GM23338 (cell line): ENCODE results near the gene ADIG. TPM values are rescaled to one million over a fixed set of nuclear protein-coding genes. Genes with fewer than 3 reads are reported as not detected.

Source experiments
- ATAC-seq: fragments of 200-7000 bp; cut with Tn5 transposase; 3 replicates; pipeline ENCODE4 v1.9.1; 2020
- DNase-seq: peaks from one replicate; pipeline ENCODE4 v3.0.0-alpha.2; 2015; ENCODE audit warnings: low spot score
- H2AFZ ChIP-seq: fragments of 200-600 bp; sonication (generic); 2 replicates; pipeline ENCODE4 v1.8.0; 2016; ENCODE audit warnings: antibody characterized with exemption, mild to moderate bottlenecking, moderate library complexity
- H3F3A ChIP-seq: fragments of 200-600 bp; sonication (generic); replicated peaks from 2 replicates; pipeline ENCODE4 v1.8.0; 2017; ENCODE audit warnings: antibody characterized with exemption, mixed run types, low read depth
- H3K27ac ChIP-seq: fragments of 200-600 bp; sonication (generic); 2 replicates; pipeline ENCODE4 v1.6.1; 2016; ENCODE audit warnings: low read depth
- H3K27me3 ChIP-seq: fragments of 200-600 bp; sonication (generic); 2 replicates; pipeline ENCODE4 v1.8.0; 2016; ENCODE audit warnings: mild to moderate bottlenecking, mixed run types, moderate library complexity; ENCODE audit not compliant: insufficient read depth
- H3K36me3 ChIP-seq: fragments of 200-600 bp; sonication (generic); 2 replicates; pipeline ENCODE4 v1.8.0; 2016; ENCODE audit warnings: mild to moderate bottlenecking; ENCODE audit not compliant: insufficient read depth
- H3K4me1 ChIP-seq: fragments of 200-600 bp; sonication (generic); 2 replicates; pipeline ENCODE4 v1.8.0; 2016; ENCODE audit warnings: mild to moderate bottlenecking, moderate library complexity; ENCODE audit not compliant: insufficient read depth
- H3K4me2 ChIP-seq: fragments of 200-600 bp; sonication (generic); 2 replicates; pipeline ENCODE4 v1.7.1; 2017; ENCODE audit warnings: mixed run types
- H3K4me3 ChIP-seq: fragments of 200-600 bp; sonication (generic); 2 replicates; pipeline ENCODE4 v1.6.1; 2016; ENCODE audit warnings: mixed run types
- H3K79me2 ChIP-seq: fragments of 200-600 bp; sonication (generic); replicated peaks from 2 replicates; pipeline ENCODE4 v1.8.0; 2017; ENCODE audit warnings: mild to moderate bottlenecking; ENCODE audit not compliant: insufficient read depth
- H3K9me2 ChIP-seq: fragments of 200-600 bp; sonication (generic); 2 replicates; pipeline ENCODE4 v1.8.0; 2017; ENCODE audit not compliant: insufficient read depth
- H4K20me1 ChIP-seq: fragments of 200-600 bp; sonication (generic); replicated peaks from 2 replicates; pipeline ENCODE4 v1.8.0; 2017; ENCODE audit warnings: mild to moderate bottlenecking; ENCODE audit not compliant: insufficient read depth
- H3K27ac Mint-ChIP-seq: 2 replicates; pipeline ENCODE4 v1.8.0; 2020; ENCODE audit warnings: inconsistent platforms, mild to moderate bottlenecking, moderate library complexity, mixed read lengths
- H3K27me3 Mint-ChIP-seq: 3 replicates; pipeline ENCODE4 v1.8.0; 2022; ENCODE audit warnings: low read depth, mild to moderate bottlenecking, moderate library complexity, mixed read lengths, inconsistent platforms; ENCODE audit not compliant: insufficient read depth, poor library complexity
- H3K36me3 Mint-ChIP-seq: 3 replicates; pipeline ENCODE4 v1.8.0; 2021; ENCODE audit warnings: low read depth, mild to moderate bottlenecking, inconsistent platforms, moderate library complexity, mixed read lengths
- H3K4me1 Mint-ChIP-seq: 3 replicates; pipeline ENCODE4 v1.8.0; 2020; ENCODE audit warnings: mild to moderate bottlenecking, inconsistent platforms, mixed read lengths
- H3K4me3 Mint-ChIP-seq: 3 replicates; pipeline ENCODE4 v1.8.0; 2021; ENCODE audit warnings: moderate library complexity, mild to moderate bottlenecking, inconsistent platforms, mixed read lengths
- H3K9me3 Mint-ChIP-seq: 3 replicates; pipeline ENCODE4 v1.8.0; 2020; ENCODE audit warnings: moderate library complexity, mild to moderate bottlenecking, inconsistent platforms, mixed read lengths
- CREB1 ChIP-seq: fragments of 250-450 bp; sonication (Bioruptor Pico); IDR thresholded peaks from 2 replicates; pipeline ENCODE4 v1.5.0; 2020; ENCODE audit warnings: low read depth, mild to moderate bottlenecking, moderate library complexity
- CTCF ChIP-seq, 2 experiments: fragments of 200-600 bp in 1 of 2; sonication (generic) in 1 of 2; conservative IDR thresholded peaks; 2 replicates each; pipeline versions ENCODE4 v1.5.1 to v1.6.1; 2016 to 2017; ENCODE audit warnings: antibody characterized with exemption in 2 of 2, low read depth in 2 of 2, mild to moderate bottlenecking in 2 of 2, moderate library complexity in 1 of 2
- ETS1 ChIP-seq: IDR thresholded peaks from 2 replicates; pipeline ENCODE4 v1.6.1; 2016; ENCODE audit warnings: antibody characterized with exemption
- REST ChIP-seq: IDR thresholded peaks from one replicate; pipeline ENCODE4 v1.6.1; 2018; ENCODE audit warnings: antibody characterized with exemption; ENCODE audit not compliant: unreplicated experiment
- ZNF462 ChIP-seq: fragments of 250-450 bp; sonication (Bioruptor Pico); IDR thresholded peaks from 2 replicates; pipeline ENCODE4 v1.5.0; 2020; ENCODE audit warnings: mild to moderate bottlenecking, moderate library complexity
- polyA plus RNA-seq: library from polyadenylated mRNA; unstranded; fragments of >200 nt; fragmentation: Nextera tagmentation; extraction: Ambion mirVana; gene quantifications from 2 replicates; pipeline ENCODE4 v1.2.1, GENCODE V29; 2016
- total RNA-seq: library from RNA; depleted of rRNA; stranded (reverse); fragments of >200 nt; shearing (Covaris generic); gene quantifications from 2 replicates; pipeline ENCODE4 v1.2.3, GENCODE V29; 2014

The ADIG gene
- total and polyA plus RNA-seq, 2 experiments from 2014 or later, result not detected

GRCh38 chr20:38608188-38608587 is 27.2 kb downstream of the ADIG start (continued):
- TF ChIP-seq ZNF462 (CRISPR knock-in tag) (no peak), CREB1 (CRISPR knock-in tag) (no peak), CTCF (conservative IDR thresholded peaks at IDR 0.05; ENCODE audit: low read depth in 2 of 2) (no peak)

- Mint-ChIP-seq H3K4me3 (no peak overlapping the region), H3K9me3 (no peaks in the 10 kb centered on the region), H3K27me3 (peaks cover 2% of the 10 kb centered on the region), H3K27ac (no peak overlapping the region), H3K4me1 (peaks cover 17% of the 10 kb centered on the region; the same call in 2 of the 3 replicates), H3K36me3 (no peaks in the 10 kb centered on the region)
- ATAC-seq (no peak), DNase-seq (peak; percentile 27)
- H3K9me2 ChIP-seq, result 0 out of 2 replicates have a peak, but pooled peaks cover 3% of the 10 kb centered on the region
- no peaks in the 10 kb centered on the region for H3F3A ChIP-seq
- H2AFZ ChIP-seq, result no peak overlapping the region
- H3K4me3 ChIP-seq, result no peak overlapping the region
- no peaks in the 10 kb centered on the region for H3K36me3 ChIP-seq
- H4K20me1 ChIP-seq, result no peaks in the 10 kb centered on the region
- no peaks in the 10 kb centered on the region for H3K27me3 ChIP-seq
- no peak overlapping the region for H3K4me2 ChIP-seq
- no peak overlapping the region for H3K27ac ChIP-seq
- no peaks in the 10 kb centered on the region for H3K79me2 ChIP-seq
- peaks cover 6% of the 10 kb centered on the region for H3K4me1 ChIP-seq
- no peak for TF ChIP-seq REST
- no peak for TF ChIP-seq ETS1
- TF ChIP-seq CREB1 (CRISPR knock-in tag), result no peak
Measured at GRCh38 chr20:38609815-38610214, 28.8 kb downstream of the ADIG start.
